Tibial nerve (tissue), 4 donors: ENCODE results near the gene SSR1.

ENCODE experiments used
- CTCF ChIP-seq, 5 experiments: fragments of 200-600 bp in 3 of 5; fragments of 450-650 bp in 2 of 5; sonication (generic) in 3 of 5; IDR thresholded peaks; one replicate each; pipeline ENCODE4 v1.5.1; 2016 to 2019; ENCODE audit warnings: antibody characterized with exemption in 5 of 5, mild to moderate bottlenecking in 3 of 5, moderate library complexity in 2 of 5
- EP300 ChIP-seq, 2 donors: sonication (generic); formaldehyde crosslinking; IDR thresholded peaks; one replicate each; pipeline ENCODE4 v1.6.1; 2017; ENCODE audit warnings: antibody characterized with exemption in 2 of 2, mild to moderate bottlenecking in 1 of 2
- POLR2A ChIP-seq, 2 donors: fragments of 450-650 bp; IDR thresholded peaks; one replicate each; pipeline ENCODE4 v1.6.1; 2017; ENCODE audit warnings: antibody characterized with exemption in 2 of 2, mild to moderate bottlenecking in 2 of 2, moderate library complexity in 2 of 2

GRCh38 chr6:7331452-7331851 is 18.5 kb upstream of the SSR1 start:
- no peak for TF ChIP-seq CTCF (IDR thresholded peaks at IDR 0.05)
- TF ChIP-seq POLR2A (IDR thresholded peaks at IDR 0.05), result no peak
- no peak for TF ChIP-seq EP300 (IDR thresholded peaks at IDR 0.05)
